HepG2 (cell line): ENCODE results near the gene FAAP20. TPM values are rescaled to one million over a fixed set of nuclear protein-coding genes. Genes with fewer than 3 reads are reported as not detected.

Experiments
- ATAC-seq: fragments of 200-7000 bp; cut with Tn5 transposase; 3 replicates; pipeline ENCODE4 v1.9.1; 2020; ENCODE audit warnings: mild to moderate bottlenecking, moderate library complexity
- BruUV-seq: library from RNA; stranded (reverse); fragments of 400-500 nt; replicated peaks from 2 replicates; lab custom pipeline; 2021; lab: Mats Ljungman, UMichigan
- CTCF ChIA-PET: fragments of 300-600 bp; formaldehyde crosslinking; extraction: SDS; loops from one replicate; lab custom pipeline; 2021; ENCODE audit warnings: low total read pairs, inconsistent platforms, low intra/inter-chr PET ratio; lab: Yijun Ruan, JAX
- POLR2A ChIA-PET: fragments of 350-600 bp; sonication (Branson Sonifier 250); formaldehyde crosslinking; loops from one replicate; lab custom pipeline; 2020; ENCODE audit warnings: antibody characterized with exemption, inconsistent platforms; lab: Yijun Ruan, JAX
- DNase-seq: peaks from one replicate; pipeline ENCODE4 v3.0.0-alpha.2; 2015; ENCODE audit warnings: low spot score
- FAIRE-seq: peaks from 3 replicates; lab custom pipeline; 2011; peaks lifted over from hg19 to GRCh38; lab: Jason Lieb, UNC
- H2AFZ ChIP-seq: one replicate; pipeline ENCODE4 v1.6.1; 2011; ENCODE audit warnings: low read length, inconsistent platforms
- H3K27ac ChIP-seq: fragments of 300-600 bp; 3 replicates; pipeline ENCODE4 v1.8.0; 2011; ENCODE audit warnings: mixed run types, mild to moderate bottlenecking, mixed read lengths, low read length, inconsistent platforms; ENCODE audit not compliant: insufficient read depth; ENCODE audit errors: extremely low read length
- H3K27me3 ChIP-seq, 2 experiments: fragments of 200-600 bp in 1 of 2; 2 replicates in 1 of 2; 3 replicates in 1 of 2; pipeline versions ENCODE4 v1.6.0 to v1.8.0; 2011; ENCODE audit warnings: low read length in 2 of 2, mild to moderate bottlenecking in 2 of 2, moderate library complexity in 2 of 2, inconsistent platforms in 1 of 2; ENCODE audit not compliant: insufficient read depth in 2 of 2, control insufficient read depth in 1 of 2
- H3K36me3 ChIP-seq, 2 experiments: fragments of 200-600 bp in 1 of 2; replicated peaks in 1 of 2; 2 replicates in 1 of 2; 3 replicates in 1 of 2; pipeline versions ENCODE4 v1.5.1 to v1.8.0; 2011; ENCODE audit warnings: low read length in 2 of 2, inconsistent platforms in 1 of 2; ENCODE audit not compliant: insufficient read depth in 2 of 2, control insufficient read depth in 1 of 2
- H3K4me1 ChIP-seq: 2 replicates; pipeline ENCODE4 v1.5.1; 2012; ENCODE audit warnings: low read length, inconsistent platforms; ENCODE audit not compliant: insufficient read depth
- H3K4me2 ChIP-seq: 2 replicates; pipeline ENCODE4 v1.6.0; 2011; ENCODE audit warnings: low read depth, low read length, inconsistent platforms
- H3K4me3 ChIP-seq, 3 experiments: fragments of 200-600 bp in 1 of 3; sonication (generic), shearing (Covaris generic) in 1 of 3; replicated peaks in 1 of 3; 2 replicates each; pipeline ENCODE4 v1.5.1; 2011 to 2016; ENCODE audit warnings: low read length in 3 of 3, inconsistent platforms in 2 of 3, low read depth in 2 of 3, mild to moderate bottlenecking in 2 of 3, control low read depth in 1 of 3, mixed read lengths in 1 of 3; ENCODE audit not compliant: insufficient read depth in 1 of 3
- H3K79me2 ChIP-seq: one replicate; pipeline ENCODE4 v1.6.1; 2011; ENCODE audit warnings: low read length, inconsistent platforms; ENCODE audit not compliant: insufficient read depth
- H3K9ac ChIP-seq: 2 replicates; pipeline ENCODE4 v1.6.0; 2011; ENCODE audit warnings: mild to moderate bottlenecking, low read depth, low read length, inconsistent platforms; ENCODE audit not compliant: insufficient read depth
- H3K9me3 ChIP-seq: 2 replicates; pipeline ENCODE4 v1.5.1; 2012; ENCODE audit warnings: mild to moderate bottlenecking, low read length
- H4K20me1 ChIP-seq: 2 replicates; pipeline ENCODE4 v1.6.0; 2011; ENCODE audit warnings: inconsistent platforms, mild to moderate bottlenecking, low read length, moderate library complexity; ENCODE audit not compliant: insufficient read depth
- HNRNPLL ChIP-seq: fragments of 200-400 bp; formaldehyde crosslinking; IDR thresholded peaks from 2 replicates; pipeline ENCODE4 v1.6.1; 2017; ENCODE audit warnings: mild to moderate bottlenecking, low read depth, low read length; ENCODE audit not compliant: poor library complexity, severe bottlenecking
- NONO ChIP-seq, 2 experiments: fragments of 450-650 bp in 1 of 2; sonication (generic) in 1 of 2; formaldehyde crosslinking in 1 of 2; IDR thresholded peaks in 1 of 2; conservative IDR thresholded peaks in 1 of 2; 2 replicates each; pipeline versions ENCODE4 v1.6.1 to v1.8.0; 2017 to 2022; ENCODE audit warnings: mild to moderate bottlenecking in 1 of 2, missing genetic modification reagents in 1 of 2, moderate library complexity in 1 of 2
- ZNF121 ChIP-seq: sonication (generic); formaldehyde crosslinking; IDR thresholded peaks from 2 replicates; pipeline ENCODE4 v1.5.0; 2020; ENCODE audit warnings: mild to moderate bottlenecking, missing genetic modification reagents
- ZNF230 ChIP-seq: sonication (generic); formaldehyde crosslinking; IDR thresholded peaks from 2 replicates; pipeline ENCODE4 v1.4.0; 2020; ENCODE audit warnings: mild to moderate bottlenecking, missing genetic modification reagents
- ZNF263 ChIP-seq: sonication (generic); formaldehyde crosslinking; IDR thresholded peaks from 2 replicates; pipeline ENCODE4 v1.4.0; 2020; ENCODE audit warnings: missing genetic modification reagents
- WGBS: methylation state at CpG from one replicate; pipeline ENCODE4 v1.1.6; 2017; ENCODE audit warnings: low lambda C conversion rate; 5-methylcytosine and 5-hydroxymethylcytosine counted together
- in situ Hi-C: cut with HindIII; loops from 2 replicates; pipeline ENCODE4 v1.10.0; 2017; ENCODE audit warnings: low pct_unique_long_range_greater_than_20kb; ENCODE audit not compliant: extremely low pct_ligation_motif_present
- intact Hi-C: fragments of 100-400 bp; cut with micrococcal nuclease; formaldehyde crosslinking; loops from one replicate; pipeline ENCODE4 v1.10.0; 2022; ENCODE audit not compliant: unreplicated experiment
- polyA plus RNA-seq, 8 experiments: library from polyadenylated mRNA; depleted of rRNA in 3 of 8; stranded (reverse) in 7 of 8; unstranded in 1 of 8; fragments of >200 nt; fragmentation: Illumina TruSeq in 4 of 8; extraction: Trizol in 4 of 8; gene quantifications; 2 replicates each; pipeline versions ENCODE4 v1.2.1 to v1.2.3, GENCODE V29; 2011 to 2016; ENCODE audit warnings: low read depth in 4 of 8, missing spikeins in 1 of 8, mixed read lengths in 1 of 8; ENCODE audit not compliant: insufficient read depth in 1 of 8
- total RNA-seq, 5 experiments: library from RNA; depleted of rRNA; stranded (reverse); fragments of >200 nt; fragmentation: Illumina TruSeq; extraction: Trizol; gene quantifications; 2 replicates each; pipeline ENCODE4 v1.2.3, GENCODE V29; 2016; ENCODE audit warnings: low read depth in 1 of 5

The FAAP20 gene
- total and polyA plus RNA-seq, 2 of the 13 experiments (the other 11 are each of a cell fraction or from before 2014, with no cell fraction given): 9.6 to 10.8 TPM

GRCh38 chr1:2202843-2203601 is 8.4 kb upstream of the FAAP20 start:
- ChIA-PET POLR2A (interaction anchor here (1.0 to 8.5 kb wide), 4 partner anchors 8 to 28 kb away, joined by 3 to 178 read pairs (median 4); partner anchors contain the start of genes FAAP20 and SKI), CTCF (no interaction called here)
- Histone ChIP-seq H3K9ac (peak overlapping the region; percentile 8; the same call in 1 of the 2 replicates), H3K79me2 (no peaks in the 10 kb centered on the region), H3K27ac (no peak overlapping the region), H3K4me2 (peak overlapping the region; percentile 90), H4K20me1 (no peaks in the 10 kb centered on the region), H2AFZ (no peak overlapping the region), H3K4me1 (peaks cover 84% of the 10 kb centered on the region), H3K9me3 (no peaks in the 10 kb centered on the region), H3K4me3 (peak overlapping the region in 1 of 3 experiments; percentile 83; a peak in 1 of 6 replicates), H3K27me3 (peaks cover 0 to 20% of the 10 kb centered on the region in 2 experiments; a peak in 4 of 5 replicates)
- intact Hi-C loops: no loop called here
- no TSS peak for BruUV-seq
- 23% methylated on average over 13 of the region's 15 CpGs for WGBS
- FAIRE-seq: no peak
- TF ChIP-seq ZNF230 (CRISPR knock-in tag): no peak
- peak; percentile 10 for TF ChIP-seq HNRNPLL
- TF ChIP-seq ZNF263 (CRISPR knock-in tag): peak; percentile 58; the same call in 1 of the 2 replicates
- TF ChIP-seq, all 625 proteins: peak for 2
- DNase-seq: no peak
- in situ Hi-C loops: no loop called here
- ATAC-seq: no peak
- H3K36me3 ChIP-seq: no peaks in the 10 kb centered on the region

GRCh38 chr1:2202008-2202575 is 7.5 kb upstream of the FAAP20 start:
- H3K9ac ChIP-seq: no peak overlapping the region
- H4K20me1 ChIP-seq: no peaks in the 10 kb centered on the region
- no peak for FAIRE-seq
- no TSS peak for BruUV-seq
- no peaks in the 10 kb centered on the region for H3K36me3 ChIP-seq
- CTCF ChIA-PET: no interaction called here
- POLR2A ChIA-PET: interaction anchor here (1.1 to 8.5 kb wide), 2 partner anchors 9 to 28 kb away, joined by 3 to 178 read pairs; partner anchors contain the start of gene SKI
- peaks cover 0 to 20% of the 10 kb centered on the region in 2 experiments; a peak in 4 of 5 replicates for H3K27me3 ChIP-seq
- H3K4me3 ChIP-seq: no peak overlapping the region
- H3K4me1 ChIP-seq: peaks cover 84% of the 10 kb centered on the region
- intact Hi-C loops (no loop called here), in situ Hi-C loops (no loop called here)
- no peaks in the 10 kb centered on the region for H3K9me3 ChIP-seq
- 55% methylated on average over 8 of the region's 9 CpGs for WGBS
- no peak for DNase-seq
- H2AFZ ChIP-seq: no peak overlapping the region
- no peak overlapping the region for H3K4me2 ChIP-seq
- H3K79me2 ChIP-seq: no peaks in the 10 kb centered on the region
- H3K27ac ChIP-seq: no peak overlapping the region
- no peak for TF ChIP-seq NONO (IDR thresholded peaks at IDR 0.05)
- TF ChIP-seq NONO (CRISPR knock-in tag; conservative IDR thresholded peaks at IDR 0.05): no peak
- TF ChIP-seq ZNF121 (CRISPR knock-in tag): 0 out of 2 replicates have a peak, but pooled peaks have one; percentile 46
- no peak for ATAC-seq
